Measurements from ENCODE around the gene CEBPZ.

Gene CEBPZ

DNA sequence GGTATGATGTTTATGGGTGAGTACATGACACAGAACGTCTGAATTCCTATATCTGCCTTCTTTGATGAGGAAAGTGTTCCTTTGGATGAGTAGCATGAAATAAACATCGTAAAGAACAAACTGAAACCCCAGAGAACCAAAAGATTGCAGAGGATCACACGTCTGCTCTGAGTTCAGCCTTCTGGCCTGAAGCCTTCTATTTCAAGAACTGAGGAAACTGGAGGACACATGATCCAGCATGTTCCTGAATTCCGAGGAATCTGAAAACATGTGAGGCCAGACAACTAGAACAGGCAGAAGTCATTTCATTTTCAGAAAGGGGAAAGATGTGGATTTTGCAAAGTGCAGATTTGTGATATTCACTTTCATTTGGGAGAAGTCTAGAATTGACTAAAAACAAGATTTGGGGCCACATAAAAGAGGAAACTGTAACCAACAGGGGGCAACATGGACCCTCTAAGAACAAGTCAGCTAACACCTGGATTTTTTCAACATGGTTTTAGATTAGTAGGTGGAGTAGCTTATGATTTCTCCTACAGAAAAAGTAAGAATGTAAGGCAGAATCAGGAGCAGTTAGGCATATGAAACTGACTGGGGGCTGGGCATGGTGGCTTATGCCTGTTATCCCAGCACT lies 51.3 kb downstream of the CEBPZ start:
- no peak for DNase-seq

GRCh38 chr2:37173741-37174140 lies 57.7 kb downstream of the CEBPZ start:
- no peak for DNase-seq

DNA sequence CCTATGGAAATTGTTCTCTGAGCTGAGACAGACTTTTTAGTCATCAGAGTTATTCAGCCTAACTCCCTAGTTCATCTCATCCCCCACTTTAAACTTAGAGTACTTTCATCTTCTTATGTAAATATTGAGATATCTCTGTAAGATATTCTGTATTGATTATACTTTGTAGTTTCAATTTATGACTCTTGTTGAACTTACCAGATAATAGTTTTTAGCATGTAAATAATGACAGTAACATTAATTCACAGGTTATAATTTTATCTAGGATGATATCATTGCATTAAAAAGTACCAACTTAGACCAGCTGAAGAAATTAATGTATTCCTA lies 59.8 kb downstream of the CEBPZ start:
- DNase-seq = no peak

DNA sequence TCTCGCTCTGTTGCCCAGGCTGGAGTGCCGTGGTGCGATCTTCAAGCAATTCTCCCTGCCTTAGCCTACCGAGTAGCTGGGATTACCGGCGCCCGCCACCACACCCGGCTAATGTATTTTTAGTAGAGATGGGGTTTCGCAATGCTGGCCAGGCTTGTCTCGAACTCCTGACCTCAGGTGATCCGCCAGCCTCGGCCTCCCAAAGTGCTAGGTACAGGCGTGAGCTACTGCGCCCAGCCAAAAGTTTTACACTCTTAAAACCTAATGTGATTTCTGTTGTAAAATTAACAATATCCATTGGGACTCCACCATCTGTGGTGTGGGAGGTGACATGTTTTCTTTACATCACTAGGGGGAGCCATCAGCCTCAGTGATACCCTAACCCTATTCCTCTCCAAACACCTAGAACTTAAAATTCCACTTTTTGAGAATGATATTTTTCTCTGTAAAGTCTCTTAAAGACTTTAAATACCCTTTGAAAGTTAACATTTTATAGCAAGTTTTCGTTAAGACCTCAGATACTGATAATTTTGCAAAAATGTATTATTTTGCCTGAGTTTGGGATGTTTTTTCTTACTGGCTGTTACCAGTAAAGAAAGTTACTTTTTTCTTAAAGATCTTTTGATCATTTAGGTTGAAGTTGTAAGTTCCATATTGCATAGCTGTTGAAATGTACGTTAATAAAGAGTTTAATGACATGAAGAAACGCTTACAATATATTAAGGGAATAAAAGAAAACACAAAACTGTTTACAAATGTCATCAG lies 63.0 kb downstream of the CEBPZ start:
- DNase-seq = no peak

DNA sequence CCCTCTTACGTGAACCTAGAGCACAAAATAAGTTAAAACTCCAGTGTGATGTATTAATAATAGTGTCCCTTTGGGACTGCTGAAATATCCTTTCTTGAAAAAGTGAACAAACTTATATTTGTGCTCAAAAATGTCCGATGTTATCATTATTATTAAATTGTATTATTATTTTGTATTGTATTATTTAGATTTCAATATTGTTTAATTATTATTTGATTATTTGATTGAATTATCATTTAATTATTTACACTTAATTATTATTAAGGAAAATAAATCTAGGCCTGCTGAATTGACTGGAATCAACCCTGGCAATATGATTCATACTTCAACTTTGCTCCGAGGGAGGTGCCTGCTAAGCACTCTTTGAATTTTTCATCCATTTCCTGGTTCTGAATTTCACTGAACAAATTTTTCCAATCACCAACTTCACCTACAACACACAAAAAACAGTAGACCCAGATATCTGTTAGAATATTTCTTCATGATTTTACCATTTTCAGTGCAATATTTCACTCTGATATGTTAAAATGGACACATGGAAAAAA lies 63.7 kb downstream of the CEBPZ start:
- no peak for DNase-seq

DNA sequence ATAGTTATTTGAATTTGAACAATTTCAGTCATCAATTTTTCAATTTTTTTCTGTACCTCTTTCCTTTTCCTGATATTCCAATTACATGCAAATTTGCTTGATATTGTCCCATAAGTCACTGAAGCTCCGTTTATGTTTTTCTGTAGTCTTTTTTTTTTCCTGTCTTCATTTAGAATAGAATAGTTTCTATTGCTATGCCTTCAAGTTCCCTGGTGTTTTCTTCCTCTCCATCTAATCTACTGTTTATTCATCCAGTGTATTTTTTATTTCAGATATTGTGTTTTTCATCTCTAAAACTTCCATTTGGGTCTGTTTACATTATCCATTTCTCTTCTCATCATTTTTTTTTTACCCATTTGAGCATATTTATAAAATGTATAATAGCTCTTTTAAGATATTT lies 66.6 kb downstream of the CEBPZ start:
- DNase-seq = no peak

- DNase-seq = peak; percentile 84
Observed at GRCh38 chr2:37156857-37157714, 74.3 kb downstream of the CEBPZ start, which contains the start of gene EIF2AK2. Gene EIF2AK2 (minus strand): TSS chr2:37156980. CDS start chr2:37147806, 9,174 bp downstream.

GRCh38 chr2:37156071-37156856 lies 75.1 kb downstream of the CEBPZ start:
- no peak for DNase-seq

DNA sequence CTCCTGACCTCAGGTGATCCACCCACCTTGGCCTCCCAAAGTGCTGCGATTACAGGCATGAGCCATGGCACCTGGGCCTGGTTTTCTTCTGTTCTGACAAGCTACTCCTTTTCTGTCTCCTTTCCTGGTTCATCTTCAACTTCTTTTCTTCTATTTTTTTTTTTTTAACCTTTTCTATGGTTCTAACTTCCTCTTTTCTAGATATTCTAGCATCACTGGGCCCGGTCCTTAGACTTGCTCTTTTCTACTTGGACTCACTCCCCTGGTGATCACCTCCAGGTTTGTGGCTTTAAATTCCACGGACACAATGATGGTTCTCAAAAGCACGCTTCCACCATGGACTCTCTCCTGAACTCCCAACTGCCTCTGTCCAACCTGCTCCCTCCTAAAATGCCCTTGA lies 76.6 kb downstream of the CEBPZ start:
- DNase-seq = no peak

DNA sequence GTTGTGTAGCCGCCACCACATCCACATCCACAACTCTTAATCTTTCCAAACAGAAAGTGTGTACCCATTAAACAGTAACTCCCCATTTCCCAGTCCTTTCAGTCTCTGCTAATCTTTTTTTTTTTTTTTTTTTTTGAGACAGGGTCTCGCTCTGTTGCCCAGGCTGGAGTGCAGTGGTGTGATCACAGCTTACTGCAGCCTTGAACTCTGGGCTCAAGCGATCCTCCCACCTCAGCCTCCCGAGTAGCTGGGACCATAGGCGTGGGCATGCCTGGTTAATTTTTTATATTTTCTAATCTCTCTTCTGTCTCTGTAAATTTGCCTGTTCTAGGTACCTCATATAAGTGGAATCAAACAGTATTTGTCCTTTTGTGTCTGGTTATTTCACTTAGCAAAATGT lies 78.2 kb downstream of the CEBPZ start:
- DNase-seq = no peak
